DMS53 (cell line): ENCODE measurements around the gene GARNL3.

Experiments
- DNase-seq: peaks from one replicate; lab custom pipeline; 2025; lab: John Stamatoyannopoulos, UW

The GARNL3 gene

DNA sequence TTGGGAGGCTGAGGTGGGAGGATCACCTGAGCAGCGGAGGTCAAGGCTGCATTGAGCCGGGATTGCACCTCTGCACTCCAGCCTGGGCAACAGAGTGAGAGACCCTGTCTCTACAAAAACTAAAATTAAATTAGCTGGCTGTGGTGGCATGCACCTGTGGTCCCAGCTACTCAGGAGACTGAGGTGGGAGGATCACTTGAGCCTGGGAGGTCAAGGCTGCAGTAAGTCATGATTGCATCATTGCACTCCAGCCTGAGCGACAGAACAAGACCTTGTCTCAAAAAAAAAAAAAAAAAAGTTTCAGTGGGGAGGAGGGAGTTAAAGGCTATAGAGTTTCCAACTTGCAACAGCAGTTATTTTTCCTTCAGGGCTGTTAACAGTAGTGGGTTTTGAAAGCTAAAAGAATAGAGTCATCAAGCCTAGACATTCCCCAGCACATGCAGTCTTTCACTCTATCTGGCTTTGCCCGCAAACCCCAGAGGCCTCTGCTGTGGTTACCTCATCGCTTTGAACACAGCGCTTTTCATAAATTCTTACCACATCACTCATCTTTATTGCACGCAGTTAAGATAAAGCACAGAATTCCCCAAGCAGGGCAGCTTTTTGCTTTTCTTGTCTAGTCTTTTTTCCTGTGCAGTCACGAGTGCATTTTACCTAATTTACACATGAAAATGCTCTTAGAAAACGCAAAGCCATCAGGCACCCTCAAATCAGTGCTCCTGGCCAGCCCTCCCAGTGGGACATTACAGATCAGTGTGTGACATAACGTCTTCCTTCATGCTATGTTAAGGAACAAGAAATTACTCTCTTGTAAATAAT is 123.7 kb downstream of the GARNL3 start:
- DNase-seq: no peak

DNA sequence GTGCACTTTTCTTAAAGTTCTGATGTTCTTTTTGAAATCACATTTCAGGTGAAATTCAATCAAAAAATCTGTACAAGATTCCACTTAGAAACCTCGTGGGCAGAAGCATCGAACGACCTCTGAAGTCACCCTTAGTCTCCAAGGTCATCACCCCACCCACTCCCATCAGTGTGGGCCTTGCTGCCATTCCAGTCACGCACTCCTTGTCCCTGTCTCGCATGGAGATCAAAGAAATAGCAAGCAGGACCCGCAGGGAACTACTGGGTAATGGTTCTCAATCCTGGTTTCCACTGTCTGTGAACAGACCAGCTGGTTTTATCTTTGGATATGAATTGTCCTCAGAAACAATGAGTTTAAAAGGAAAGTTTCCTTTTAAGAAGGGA is 124.3 kb downstream of the GARNL3 start:
- no peak for DNase-seq

DNA sequence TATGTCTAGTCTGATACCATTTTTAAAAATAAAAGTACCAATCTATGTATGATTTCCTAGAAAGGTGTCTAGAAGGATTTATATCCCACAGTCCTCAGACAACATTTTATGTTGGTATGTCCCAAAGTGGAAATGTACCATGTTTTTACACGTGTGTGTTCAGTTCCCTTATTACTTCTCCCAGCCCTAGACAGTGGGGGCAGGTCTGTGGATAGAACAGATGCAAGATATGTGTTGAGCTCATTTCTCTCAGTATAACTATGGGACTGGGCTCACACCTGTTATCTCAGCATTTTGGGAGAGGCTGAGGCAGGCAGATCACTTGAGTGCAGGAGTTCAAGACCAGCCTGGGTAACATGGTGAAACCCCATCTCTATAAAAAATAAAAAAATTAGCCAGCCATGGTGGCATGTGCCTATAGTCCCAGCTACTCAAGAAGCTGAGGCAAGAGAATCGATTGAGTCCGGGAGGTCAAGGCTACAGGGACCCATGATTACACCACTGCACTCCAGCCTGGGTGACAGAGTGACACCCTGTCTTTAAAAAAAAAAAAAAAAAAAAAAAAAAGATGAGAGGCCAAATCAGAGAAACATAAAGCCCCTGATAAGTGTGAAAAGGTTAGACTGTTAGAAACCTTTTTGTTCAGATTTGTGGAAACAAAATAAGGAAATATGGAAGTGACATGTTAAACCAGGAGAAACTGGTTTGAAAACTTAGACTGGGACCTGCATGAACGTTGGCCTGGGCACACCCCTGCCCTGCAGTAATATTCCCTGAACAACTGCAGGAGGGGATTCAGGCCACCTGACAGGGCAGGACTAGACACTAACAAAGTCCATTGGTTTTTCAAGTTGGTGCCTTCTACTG is 125.0 kb downstream of the GARNL3 start:
- no peak for DNase-seq

- no peak for DNase-seq
Observed at GRCh38 chr9:127390248-127390545, 125.6 kb downstream of the GARNL3 start.

DNA sequence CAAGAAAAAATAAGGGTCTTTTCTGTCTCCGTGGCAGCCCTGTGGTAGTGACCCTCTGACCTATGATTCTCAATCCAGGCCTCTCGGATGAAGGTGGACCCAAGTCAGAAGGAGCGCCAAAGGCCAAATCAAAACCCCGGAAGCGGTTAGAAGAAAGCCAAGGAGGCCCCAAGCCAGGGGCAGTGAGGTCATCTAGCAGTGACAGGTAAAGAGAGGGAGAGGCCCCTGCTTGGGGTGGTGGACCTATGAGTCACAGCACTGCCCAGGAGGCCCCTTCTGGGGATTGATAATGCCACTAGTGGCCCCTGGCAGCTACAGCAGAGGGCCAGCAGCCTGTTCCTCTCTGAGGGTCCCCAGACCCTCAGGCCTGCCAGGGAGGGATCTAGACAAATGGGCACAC is 126.0 kb downstream of the GARNL3 start:
- peak; percentile 20 for DNase-seq

- no peak for DNase-seq
Observed at GRCh38 chr9:127392166-127392565, 127.6 kb downstream of the GARNL3 start.

DNA sequence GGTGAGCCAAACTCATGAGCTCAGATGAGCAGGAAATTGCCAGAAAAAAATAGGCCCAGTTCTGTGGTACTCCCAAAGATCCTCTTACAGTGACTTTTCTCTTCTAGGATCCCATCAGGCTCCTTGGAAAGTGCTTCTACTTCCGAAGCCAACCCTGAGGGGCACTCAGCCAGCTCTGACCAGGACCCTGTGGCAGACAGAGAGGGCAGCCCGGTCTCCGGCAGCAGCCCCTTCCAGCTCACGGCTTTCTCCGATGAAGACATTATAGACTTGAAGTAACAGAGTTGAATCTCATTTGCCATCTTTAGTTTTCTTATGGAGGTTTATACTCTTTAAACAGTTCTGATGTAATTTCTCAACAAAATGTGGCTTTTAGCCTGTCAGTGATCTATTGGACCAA is 128.4 kb downstream of the GARNL3 start:
- DNase-seq: no peak

DNA sequence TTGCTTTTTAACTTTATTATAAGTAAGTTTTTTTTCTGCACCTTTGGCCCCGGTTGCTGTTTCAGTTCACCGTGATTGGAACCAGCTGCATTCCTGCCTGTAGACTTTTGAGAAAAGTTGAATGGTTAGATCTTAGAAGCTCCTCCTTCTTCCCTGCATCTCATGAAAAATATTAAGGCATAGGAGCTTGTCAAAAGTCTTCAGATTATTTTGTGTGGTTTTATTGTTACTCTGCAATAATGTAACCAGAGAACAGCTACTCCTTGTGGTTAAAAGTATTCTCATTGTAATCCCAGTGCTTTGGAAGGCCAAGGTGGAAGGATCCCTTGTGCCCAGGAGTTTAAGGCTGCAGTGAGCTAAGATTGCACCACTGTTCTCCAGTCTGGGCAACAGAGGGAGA is 129.1 kb downstream of the GARNL3 start:
- no peak for DNase-seq

- DNase-seq: peak; percentile 45
Observed at GRCh38 chr9:127395497-127396252, 131.1 kb downstream of the GARNL3 start.

- DNase-seq: no peak
Observed at GRCh38 chr9:127396253-127396807, 131.8 kb downstream of the GARNL3 start.

DNA sequence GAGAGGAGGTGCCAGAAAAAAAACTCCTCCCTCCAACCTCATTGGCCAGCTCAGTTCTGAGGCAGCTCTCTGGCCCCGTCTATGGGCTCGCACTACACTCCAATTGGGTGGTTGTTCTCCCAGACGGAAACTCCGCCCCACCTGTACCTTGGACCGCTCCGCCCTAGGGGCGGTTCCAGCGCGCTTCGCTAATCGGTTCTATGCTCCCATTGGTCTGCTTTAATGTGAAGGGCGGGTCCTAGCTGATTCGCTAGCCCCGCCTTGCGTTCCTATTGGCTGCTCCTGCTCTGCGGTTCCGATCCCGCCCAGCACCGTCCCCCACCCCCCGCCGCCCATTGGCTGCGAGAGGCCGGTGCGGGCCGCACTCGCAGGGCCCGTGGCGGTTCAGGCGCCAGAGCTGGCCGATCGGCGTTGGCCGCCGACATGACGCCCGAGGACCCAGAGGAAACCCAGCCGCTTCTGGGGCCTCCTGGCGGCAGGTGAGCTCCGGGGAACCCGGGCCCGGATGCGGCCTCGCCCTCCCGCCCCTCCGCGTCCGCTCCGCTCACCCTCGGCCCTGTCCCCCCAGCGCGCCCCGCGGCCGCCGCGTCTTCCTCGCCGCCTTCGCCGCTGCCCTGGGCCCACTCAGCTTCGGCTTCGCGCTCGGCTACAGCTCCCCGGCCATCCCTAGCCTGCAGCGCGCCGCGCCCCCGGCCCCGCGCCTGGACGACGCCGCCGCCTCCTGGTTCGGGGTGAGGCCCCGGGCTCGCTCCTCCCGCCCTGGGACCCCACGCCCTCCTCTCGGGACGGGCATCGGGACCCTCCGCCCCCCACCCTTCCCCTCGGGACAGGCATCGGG is 132.5 kb downstream of the GARNL3 start, which contains the start of gene SLC2A8:
TSS of gene SLC2A8 (plus strand) at position 362 of the 838 bp plus-strand sequence. CDS start at position 424, 62 bp downstream.
- DNase-seq: peak; percentile 100

GRCh38 chr9:127397646-127398274 is 133.2 kb downstream of the GARNL3 start:
- DNase-seq: peak; percentile 71

DNA sequence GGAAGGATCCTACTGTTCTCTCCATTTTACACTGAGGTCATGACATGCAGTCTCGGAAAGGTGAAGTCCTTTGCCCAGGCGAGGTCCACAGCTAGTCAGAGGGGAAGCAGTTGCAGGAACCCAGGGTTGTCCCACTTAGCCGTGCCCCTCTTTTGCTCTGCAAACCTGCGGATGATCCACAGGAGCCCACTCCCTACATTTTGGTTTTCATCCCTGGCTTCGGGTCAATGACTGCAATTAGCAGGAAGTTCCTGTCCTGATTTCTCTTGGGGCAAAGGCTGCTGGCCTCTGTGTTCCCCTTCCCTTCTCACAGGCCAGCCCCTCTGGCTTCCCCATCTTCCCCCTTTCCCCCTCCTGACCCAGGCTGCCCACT is 133.7 kb downstream of the GARNL3 start:
- DNase-seq: no peak

- DNase-seq: no peak
Observed at GRCh38 chr9:127398715-127399400, 134.3 kb downstream of the GARNL3 start.

- no peak for DNase-seq
Observed at GRCh38 chr9:127399736-127400269, 135.2 kb downstream of the GARNL3 start.

DNA sequence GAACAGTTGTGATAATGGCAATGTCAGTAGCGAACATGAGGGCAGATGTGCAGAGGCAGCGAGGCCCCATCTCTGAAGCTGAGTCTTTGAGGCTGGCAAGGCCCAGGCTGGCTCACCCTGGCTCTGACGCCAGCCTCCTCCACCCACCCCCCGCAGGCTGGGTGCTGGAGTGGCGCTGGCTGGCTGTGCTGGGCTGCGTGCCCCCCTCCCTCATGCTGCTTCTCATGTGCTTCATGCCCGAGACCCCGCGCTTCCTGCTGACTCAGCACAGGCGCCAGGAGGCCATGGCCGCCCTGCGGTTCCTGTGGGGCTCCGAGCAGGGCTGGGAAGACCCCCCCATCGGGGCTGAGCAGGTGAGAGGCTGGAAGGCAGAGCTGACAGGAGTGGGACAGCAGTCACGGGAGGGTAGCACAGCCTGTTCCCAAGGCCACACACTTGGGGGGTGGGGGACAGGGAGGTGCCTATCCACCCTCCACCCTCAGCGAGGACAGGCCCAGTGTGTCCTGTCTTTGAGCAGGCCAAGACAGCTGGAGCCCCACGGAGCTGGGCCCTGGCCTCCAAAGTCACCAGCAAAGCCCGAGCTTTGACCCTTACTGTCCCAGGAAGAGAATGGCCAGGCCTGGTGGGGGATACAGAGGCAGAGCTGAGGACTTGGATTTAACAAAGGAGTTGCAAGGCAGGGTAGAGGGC is 138.0 kb downstream of the GARNL3 start:
- no peak for DNase-seq

DNA sequence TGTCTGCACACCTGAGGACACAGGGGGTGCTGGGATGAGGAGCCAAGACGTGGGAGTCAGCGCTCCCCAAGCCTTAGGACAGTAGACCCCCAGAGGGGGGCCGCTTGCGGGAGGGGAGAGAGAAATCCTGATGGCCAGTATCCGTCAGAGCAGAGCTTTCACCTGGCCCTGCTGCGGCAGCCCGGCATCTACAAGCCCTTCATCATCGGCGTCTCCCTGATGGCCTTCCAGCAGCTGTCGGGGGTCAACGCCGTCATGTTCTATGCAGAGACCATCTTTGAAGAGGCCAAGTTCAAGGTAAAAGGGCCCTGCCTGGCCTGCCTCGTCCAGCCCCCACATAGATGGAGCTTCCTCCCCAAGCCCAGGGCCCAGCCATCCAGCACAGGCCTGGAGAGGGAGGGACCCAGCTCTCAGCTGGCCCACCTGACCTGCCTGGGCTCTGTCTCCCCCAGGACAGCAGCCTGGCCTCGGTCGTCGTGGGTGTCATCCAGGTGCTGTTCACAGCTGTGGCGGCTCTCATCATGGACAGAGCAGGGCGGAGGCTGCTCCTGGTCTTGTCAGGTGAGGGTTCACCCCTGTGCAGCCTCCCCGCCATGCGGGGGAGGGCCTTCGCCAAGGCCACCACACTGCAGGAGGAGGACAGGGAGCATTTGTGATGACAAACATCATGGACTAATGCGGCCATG is 139.1 kb downstream of the GARNL3 start:
- no peak for DNase-seq

- no peak for DNase-seq
Observed at GRCh38 chr9:127404631-127405030, 140.1 kb downstream of the GARNL3 start.
